ENCODE measurements around the gene MATK. TPM values are rescaled to one million over a fixed set of nuclear protein-coding genes. Genes with fewer than 3 reads are reported as not detected.

MATK gene
- total and polyA plus RNA-seq, 2 donors (not counting 1 experiment from before 2014, with no cell fraction given): 1.3 to 8.2 TPM

DNA sequence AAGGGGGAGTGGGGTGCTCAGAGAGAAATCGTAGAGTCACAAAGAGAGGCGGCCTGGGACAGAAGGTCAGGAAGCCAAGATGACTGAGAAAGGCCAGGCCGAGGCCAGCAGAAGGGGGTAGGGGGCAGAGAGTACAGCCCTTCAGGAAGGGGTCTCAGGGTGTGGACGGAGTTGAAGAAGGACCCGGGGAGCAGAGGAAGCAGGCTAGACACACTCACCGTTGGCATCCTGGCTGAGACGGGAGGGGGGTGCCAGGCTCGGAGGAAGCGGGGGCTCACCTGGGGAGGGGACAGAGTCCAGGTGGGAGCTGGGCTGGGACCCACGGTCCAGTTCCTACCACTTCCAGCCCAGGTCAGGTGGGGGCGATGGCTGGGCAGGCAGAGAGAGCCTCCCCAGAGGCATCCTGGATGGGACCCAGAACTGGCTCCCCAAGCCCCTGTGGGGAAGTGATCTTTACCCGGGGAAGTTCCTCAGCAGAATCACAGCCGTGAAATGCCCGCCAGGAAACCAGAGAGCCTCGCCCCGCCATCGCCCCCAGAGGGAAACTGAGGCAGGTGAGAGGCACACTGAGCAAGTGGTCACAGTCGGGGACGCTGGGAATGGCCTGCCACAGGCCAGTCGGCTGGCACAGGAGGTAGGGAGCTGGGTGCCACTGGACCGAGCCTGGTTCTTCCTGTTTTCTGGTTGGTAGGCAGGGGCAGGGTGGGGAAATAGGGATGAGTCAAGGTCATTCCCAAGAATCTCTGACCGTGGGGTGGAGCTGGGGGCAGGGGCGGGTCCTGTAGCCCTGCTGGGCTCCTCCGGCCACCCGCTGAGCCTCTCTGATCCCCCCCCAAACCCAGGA is 1.4 kb downstream of the MATK start:
- H4K20me1 ChIP-seq (ENCODE audit: control insufficient read depth, insufficient read depth, low read length, poor library complexity, severe bottlenecking): no peaks in the 10 kb centered on the region
- peak overlapping the region; percentile 20 for H3K27ac Mint-ChIP-seq
- H3K4me3 Mint-ChIP-seq: peak overlapping the region; percentile 79
- intact Hi-C loops (cut with micrococcal nuclease): no loop called here
- H3K4me2 ChIP-seq (replicated peaks; ENCODE audit: low read depth, low read length, poor library complexity, severe bottlenecking): peak overlapping the region; percentile 95
- peaks cover 22% of the 10 kb centered on the region for H3K4me1 Mint-ChIP-seq
- H3K9ac ChIP-seq (ENCODE audit: low read length): peak overlapping the region; percentile 63
- POLR2A ChIA-PET: interaction anchor here (0.7 kb wide), 1 partner anchor 203 kb away, joined by 3 read pairs; no protein-coding TSS in a partner anchor
- peak overlapping the region in 4 of 5 experiments; percentile 33 to 65 (median 62) for H3K4me3 ChIP-seq (ENCODE audit: control extremely low read depth in 1 of 5, extremely low read depth in 1 of 5, insufficient read depth in 1 of 5, low read depth in 2 of 5, low read length in 4 of 5)
- WGBS (ENCODE audit: insufficient coverage): 35% methylated on average over 21 of the region's 25 CpGs
- peaks cover 11 to 13% of the 10 kb centered on the region in 2 donors for H3K4me1 ChIP-seq (ENCODE audit: control insufficient read depth in 2 of 2, insufficient read depth in 2 of 2, low read length in 2 of 2)
- peaks cover 0 to 28% (median 21%) of the 10 kb centered on the region in 3 donors for H3K9me3 ChIP-seq (ENCODE audit: control extremely low read depth in 1 of 3, control insufficient read depth in 2 of 3, insufficient read depth in 1 of 3, low read length in 2 of 3)
- peaks cover 12% of the 10 kb centered on the region for H3K9me3 Mint-ChIP-seq (ENCODE audit: insufficient read depth)
- H3K79me2 ChIP-seq (ENCODE audit: control insufficient read depth, insufficient read depth, low read length): no peaks in the 10 kb centered on the region
- no peak for TF ChIP-seq EZH2 (IDR thresholded peaks at IDR 0.05; ENCODE audit: borderline replicate concordance, insufficient read depth, low read depth, low read length, poor library complexity, severe bottlenecking)
- TF ChIP-seq, protein P1, sequence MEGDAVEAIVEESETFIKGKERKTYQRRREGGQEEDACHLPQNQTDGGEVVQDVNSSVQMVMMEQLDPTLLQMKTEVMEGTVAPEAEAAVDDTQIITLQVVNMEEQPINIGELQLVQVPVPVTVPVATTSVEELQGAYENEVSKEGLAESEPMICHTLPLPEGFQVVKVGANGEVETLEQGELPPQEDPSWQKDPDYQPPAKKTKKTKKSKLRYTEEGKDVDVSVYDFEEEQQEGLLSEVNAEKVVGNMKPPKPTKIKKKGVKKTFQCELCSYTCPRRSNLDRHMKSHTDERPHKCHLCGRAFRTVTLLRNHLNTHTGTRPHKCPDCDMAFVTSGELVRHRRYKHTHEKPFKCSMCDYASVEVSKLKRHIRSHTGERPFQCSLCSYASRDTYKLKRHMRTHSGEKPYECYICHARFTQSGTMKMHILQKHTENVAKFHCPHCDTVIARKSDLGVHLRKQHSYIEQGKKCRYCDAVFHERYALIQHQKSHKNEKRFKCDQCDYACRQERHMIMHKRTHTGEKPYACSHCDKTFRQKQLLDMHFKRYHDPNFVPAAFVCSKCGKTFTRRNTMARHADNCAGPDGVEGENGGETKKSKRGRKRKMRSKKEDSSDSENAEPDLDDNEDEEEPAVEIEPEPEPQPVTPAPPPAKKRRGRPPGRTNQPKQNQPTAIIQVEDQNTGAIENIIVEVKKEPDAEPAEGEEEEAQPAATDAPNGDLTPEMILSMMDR (IDR thresholded peaks at IDR 0.05): no peak
- no peak for ATAC-seq (ENCODE audit: low read depth)
- CTCF ChIA-PET: interaction anchor here (1.0 kb wide), 1 partner anchor 37 kb away, joined by 3 read pairs; no protein-coding TSS in a partner anchor
- no peak overlapping the region for H3K27ac ChIP-seq (ENCODE audit: low read length in 2 of 2)
- H3K36me3 ChIP-seq (replicated peaks in 1 of 2; ENCODE audit: control extremely low read depth in 1 of 2, control insufficient read depth in 1 of 2, extremely low read depth in 1 of 2, insufficient read depth in 2 of 2, low read length in 1 of 2): no peaks in the 10 kb centered on the region
- peak; percentile 37 for DNase-seq
- peak overlapping the region; percentile 79 for H2AFZ ChIP-seq (ENCODE audit: insufficient read depth, low read depth, low read length, poor library complexity, severe bottlenecking)
- H3K27me3 Mint-ChIP-seq: no peaks in the 10 kb centered on the region
- H3K27me3 ChIP-seq (replicated peaks in 1 of 4; ENCODE audit: control extremely low read depth in 1 of 4, control insufficient read depth in 3 of 4, insufficient read depth in 4 of 4, low read length in 3 of 4): peaks cover 0 to 2% (median 0%) of the 10 kb centered on the region in 4 experiments

All from B cell (primary cell).